Spinal cord (tissue), 10 donors: ENCODE measurements around the gene RAET1L. TPM values are rescaled to one million over a fixed set of nuclear protein-coding genes. Genes with fewer than 3 reads are reported as not detected.
A peak's percentile ranks its signal among the peaks of the same experiment; 100 is the strongest.
"Not testable (repeated sequence)": the region's sequence is repeated elsewhere in the genome, so short reads cannot be mapped to it uniquely, and the experiment has no call there.

Experiments used
- DNase-seq, 6 donors: peaks; one replicate each; pipeline versions ENCODE4 v3.0.0 to v3.0.0-alpha.2; 2013 to 2015; ENCODE audit warnings: low spot score in 6 of 6, low read depth in 4 of 6
- H3K27ac ChIP-seq: one replicate; pipeline ENCODE4 v1.5.1; 2013; ENCODE audit warnings: low read depth, low read length, control low read depth
- H3K27me3 ChIP-seq: one replicate; pipeline ENCODE4 v1.6.1; 2013; ENCODE audit warnings: low read length; ENCODE audit not compliant: control insufficient read depth, insufficient read depth
- H3K36me3 ChIP-seq: one replicate; pipeline ENCODE4 v1.6.1; 2013; ENCODE audit warnings: low read length; ENCODE audit not compliant: control insufficient read depth, insufficient read depth
- H3K4me1 ChIP-seq: one replicate; pipeline ENCODE4 v1.6.1; 2013; ENCODE audit warnings: low read length; ENCODE audit not compliant: control insufficient read depth, insufficient read depth
- H3K4me3 ChIP-seq: one replicate; pipeline ENCODE4 v1.5.1; 2013; ENCODE audit warnings: low read depth, low read length, control low read depth
- H3K9me3 ChIP-seq: one replicate; pipeline ENCODE4 v1.6.1; 2013; ENCODE audit warnings: low read length; ENCODE audit not compliant: control insufficient read depth, insufficient read depth
- WGBS: methylation state at CpG from one replicate; pipeline ENCODE4 v1.1.5; 2013; ENCODE audit warnings: missing lambda C conversion rate; ENCODE audit not compliant: insufficient coverage; 5-methylcytosine and 5-hydroxymethylcytosine counted together
- polyA plus RNA-seq, 2 donors: library from polyadenylated mRNA; unstranded; fragments of 120-200 nt; gene quantifications; one replicate each; pipeline ENCODE4 v1.2.1, GENCODE V29; 2013; ENCODE audit not compliant: insufficient read length in 2 of 2
- total RNA-seq, 2 donors: library from RNA; depleted of rRNA in 1 of 2; stranded (reverse); fragments of 120-200 nt in 1 of 2; fragments of >200 nt in 1 of 2; gene quantifications; one replicate each; pipeline versions ENCODE4 v1.2.3 to v1.2.4, GENCODE V29; 2013 to 2014
- donor health status: healthy.

The RAET1L gene
- total and polyA plus RNA-seq, 4 donors = not detected

- peaks cover 20% of the 10 kb centered on the region for H3K4me1 ChIP-seq
- H3K9me3 ChIP-seq = no peaks in the 10 kb centered on the region
- no peaks in the 10 kb centered on the region for H3K36me3 ChIP-seq
- H3K27me3 ChIP-seq = peaks cover 78% of the 10 kb centered on the region
- WGBS = 59% methylated on average over 9 of the region's 9 CpGs
- no peak overlapping the region for H3K4me3 ChIP-seq
- no peak overlapping the region for H3K27ac ChIP-seq
- DNase-seq = no peak
These were observed 16.7 kb downstream of the RAET1L start for GRCh38 chr6:150008588-150008987.

GRCh38 chr6:150006961-150007464, 18.3 kb downstream of the RAET1L start:
- Histone ChIP-seq H3K36me3 (no peaks in the 10 kb centered on the region), H3K4me3 (no peak overlapping the region), H3K27me3 (peaks cover 64% of the 10 kb centered on the region), H3K27ac (no peak overlapping the region), H3K4me1 (peaks cover 20% of the 10 kb centered on the region), H3K9me3 (no peaks in the 10 kb centered on the region)
- 90% methylated on average over 5 of the region's 7 CpGs for WGBS
- DNase-seq = peak in 1 of 6 donors; percentile 41

- Histone ChIP-seq H3K27me3 (peaks cover 57% of the 10 kb centered on the region), H3K4me1 (peaks cover 20% of the 10 kb centered on the region), H3K4me3 (peak overlapping the region; percentile 63), H3K27ac (no peak overlapping the region), H3K36me3 (no peaks in the 10 kb centered on the region), H3K9me3 (no peaks in the 10 kb centered on the region)
- 75% methylated on average over 14 of the region's 14 CpGs for WGBS
- no peak for DNase-seq
These were observed 19.3 kb downstream of the RAET1L start for GRCh38 chr6:150005761-150006651.

GRCh38 chr6:150004783-150005717, 20.3 kb downstream of the RAET1L start:
- Histone ChIP-seq H3K27ac (no peak overlapping the region), H3K27me3 (peaks cover 51% of the 10 kb centered on the region), H3K9me3 (no peaks in the 10 kb centered on the region), H3K4me3 (peak overlapping the region; percentile 63), H3K4me1 (peaks cover 20% of the 10 kb centered on the region), H3K36me3 (no peaks in the 10 kb centered on the region)
- DNase-seq = peak; percentile 49 to 94 (median 70)
- under 1% methylated on average over 71 of the region's 79 CpGs for WGBS

GRCh38 chr6:150004101-150004782, 21.1 kb downstream of the RAET1L start:
- H3K9me3 ChIP-seq = no peaks in the 10 kb centered on the region
- 40% methylated on average over 14 of the region's 14 CpGs for WGBS
- H3K36me3 ChIP-seq = no peaks in the 10 kb centered on the region
- peak overlapping the region; percentile 63 for H3K4me3 ChIP-seq
- H3K27ac ChIP-seq = no peak overlapping the region
- no peak for DNase-seq
- H3K4me1 ChIP-seq = peaks cover 20% of the 10 kb centered on the region
- peaks cover 47% of the 10 kb centered on the region for H3K27me3 ChIP-seq

GRCh38 chr6:150003599-150003998, 21.7 kb downstream of the RAET1L start:
- WGBS = 97% methylated on average over 3 of the region's 3 CpGs
- not testable (repeated sequence) for DNase-seq, H3K27ac ChIP-seq, H3K9me3 ChIP-seq, H3K4me3 ChIP-seq, H3K36me3 ChIP-seq
- peaks cover 20% of the 10 kb centered on the region for H3K4me1 ChIP-seq
- H3K27me3 ChIP-seq = peaks cover 42% of the 10 kb centered on the region

- 100% methylated on average over 1 of the region's 2 CpGs for WGBS
- Histone ChIP-seq H3K4me1 (peaks cover 20% of the 10 kb centered on the region), H3K4me3 (no peak overlapping the region), H3K27ac (no peak overlapping the region), H3K9me3 (no peaks in the 10 kb centered on the region), H3K27me3 (peaks cover 38% of the 10 kb centered on the region), H3K36me3 (no peaks in the 10 kb centered on the region)
- DNase-seq = no peak
These were observed 22.6 kb downstream of the RAET1L start for GRCh38 chr6:150002710-150003109.

- Histone ChIP-seq H3K4me3 (no peak overlapping the region), H3K4me1 (peaks cover 20% of the 10 kb centered on the region), H3K9me3 (no peaks in the 10 kb centered on the region), H3K36me3 (no peaks in the 10 kb centered on the region), H3K27ac (no peak overlapping the region), H3K27me3 (peaks cover 31% of the 10 kb centered on the region)
- WGBS = 100% methylated on average over 1 of the region's 3 CpGs
- no peak for DNase-seq
These were observed 23.9 kb downstream of the RAET1L start for GRCh38 chr6:150001295-150002008.
